ENCODE results near the gene EPO. TPM values are rescaled to one million over a fixed set of nuclear protein-coding genes. Genes with fewer than 3 reads are reported as not detected.
"Not testable (repeated sequence)": the region's sequence is repeated elsewhere in the genome, so short reads cannot be mapped to it uniquely, and the experiment has no call there.

EPO gene
- total RNA-seq, 1 donor from 2014 or later: not detected

- no peak for DNase-seq (ENCODE audit: extremely low read depth, low read depth, low spot score)
These were observed 11.8 kb downstream of the EPO start for GRCh38 chr7:100731937-100732636.

DNA sequence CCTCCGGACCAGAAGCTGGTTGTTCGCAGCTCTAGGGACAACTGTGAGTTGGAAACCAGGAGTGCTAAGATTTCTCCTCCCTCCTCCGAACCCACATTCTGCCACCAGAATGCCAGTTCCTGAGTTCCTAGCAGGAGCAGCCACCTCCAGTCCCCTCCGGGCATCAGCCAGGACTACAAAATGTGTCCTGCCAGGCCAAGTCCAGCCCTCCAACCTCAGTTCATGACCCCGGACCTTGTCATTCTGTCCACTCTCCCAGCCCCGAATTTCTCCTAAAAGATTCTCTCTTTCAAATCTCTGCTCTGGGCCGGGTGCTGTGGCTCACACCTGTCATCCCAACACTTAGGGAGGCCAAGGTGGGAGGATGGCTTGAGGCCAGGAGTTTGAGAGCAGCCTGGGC is 15.5 kb downstream of the EPO start:
- no peak for DNase-seq (ENCODE audit: extremely low read depth, low read depth, low spot score)

DNA sequence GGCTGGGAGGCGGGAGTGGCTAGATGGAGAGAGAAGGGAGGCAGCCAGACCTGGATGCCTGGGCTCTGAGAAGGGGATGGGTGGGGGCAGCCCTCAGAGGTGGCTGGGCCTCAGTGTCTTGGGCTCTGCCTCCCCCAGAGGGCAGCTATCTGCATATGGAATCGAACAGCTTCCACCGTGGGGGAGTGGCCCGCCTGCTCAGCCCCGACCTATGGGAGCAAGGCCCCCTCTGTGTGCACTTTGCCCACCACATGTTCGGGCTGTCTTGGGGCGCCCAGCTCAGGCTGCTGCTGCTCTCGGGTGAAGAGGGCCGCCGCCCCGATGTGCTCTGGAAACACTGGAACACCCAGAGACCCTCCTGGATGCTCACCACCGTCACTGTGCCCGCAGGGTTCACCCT is 16.4 kb downstream of the EPO start:
- DNase-seq (ENCODE audit: extremely low read depth, low read depth, low spot score): no peak

DNA sequence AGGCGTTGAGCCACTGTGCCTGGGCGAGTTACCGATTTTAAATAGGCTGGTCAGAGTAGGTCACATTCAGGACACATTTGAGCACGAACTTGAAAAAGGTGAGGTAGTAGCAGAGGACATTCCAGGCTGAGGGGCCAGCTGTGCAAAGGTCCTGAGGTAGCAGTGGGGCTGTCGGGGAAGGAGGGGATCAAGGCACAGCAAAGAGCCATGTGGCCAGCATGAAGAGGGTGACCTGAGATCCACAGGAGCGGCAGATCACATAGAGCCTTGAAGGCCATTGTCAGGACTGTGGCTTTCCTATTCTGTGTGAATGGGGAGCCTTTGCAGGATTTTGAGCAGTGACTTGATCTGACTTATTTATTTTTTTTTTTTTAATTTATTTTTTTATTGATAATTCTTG is 19.7 kb downstream of the EPO start:
- DNase-seq (ENCODE audit: extremely low read depth, low read depth, low spot score): no peak

DNA sequence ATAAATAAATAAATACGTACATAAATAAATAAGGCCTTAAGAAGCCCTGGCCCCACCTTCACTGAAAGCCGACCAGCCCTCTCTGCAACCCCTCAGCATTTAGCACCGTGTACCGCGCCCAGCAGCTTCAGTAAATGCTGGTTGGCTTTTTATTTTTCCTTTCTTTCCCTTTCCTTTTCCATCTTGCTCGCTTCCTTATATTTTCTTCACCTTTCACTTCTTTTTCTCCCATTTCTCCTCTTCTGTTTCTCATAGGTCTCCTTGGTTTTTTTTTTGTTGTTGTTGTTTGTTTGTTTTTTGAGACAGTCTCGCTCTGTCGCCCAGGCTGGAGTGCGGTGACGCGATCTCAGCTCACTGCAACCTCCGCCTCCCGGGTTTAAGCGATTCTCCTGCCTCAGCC is 24.3 kb downstream of the EPO start:
- DNase-seq (ENCODE audit: extremely low read depth, low read depth, low spot score): no peak

DNA sequence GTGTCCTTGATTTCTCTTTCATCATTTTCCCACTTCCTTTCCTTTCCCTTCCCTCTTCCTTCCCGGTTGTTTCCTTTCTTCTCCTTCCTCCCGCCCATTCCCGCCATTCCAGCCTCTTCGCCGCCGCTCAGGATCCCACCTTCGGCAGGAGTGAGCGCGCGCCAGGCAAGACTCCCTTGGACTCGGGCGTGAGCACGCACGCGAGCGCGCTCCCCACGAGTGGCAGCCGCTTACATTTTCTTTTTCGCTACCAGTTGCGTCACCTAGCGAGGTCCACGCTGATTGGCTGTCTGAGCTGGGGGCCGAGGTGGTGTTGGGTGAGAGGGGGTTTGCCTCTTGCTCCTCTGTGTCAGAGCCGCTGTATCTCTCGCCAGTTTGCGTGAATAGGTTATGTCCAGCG is 24.9 kb downstream of the EPO start:
- DNase-seq (ENCODE audit: extremely low read depth, low read depth, low spot score): no peak

GRCh38 chr7:100752994-100753393 is 32.7 kb downstream of the EPO start:
- no peak for DNase-seq (ENCODE audit: extremely low read depth, low read depth, low spot score)

GRCh38 chr7:100753750-100754149 is 33.5 kb downstream of the EPO start:
- DNase-seq (ENCODE audit: extremely low read depth, low read depth, low spot score): no peak

GRCh38 chr7:100759357-100760171 is 39.3 kb downstream of the EPO start:
- no peak for DNase-seq (ENCODE audit: extremely low read depth, low read depth, low spot score)

DNA sequence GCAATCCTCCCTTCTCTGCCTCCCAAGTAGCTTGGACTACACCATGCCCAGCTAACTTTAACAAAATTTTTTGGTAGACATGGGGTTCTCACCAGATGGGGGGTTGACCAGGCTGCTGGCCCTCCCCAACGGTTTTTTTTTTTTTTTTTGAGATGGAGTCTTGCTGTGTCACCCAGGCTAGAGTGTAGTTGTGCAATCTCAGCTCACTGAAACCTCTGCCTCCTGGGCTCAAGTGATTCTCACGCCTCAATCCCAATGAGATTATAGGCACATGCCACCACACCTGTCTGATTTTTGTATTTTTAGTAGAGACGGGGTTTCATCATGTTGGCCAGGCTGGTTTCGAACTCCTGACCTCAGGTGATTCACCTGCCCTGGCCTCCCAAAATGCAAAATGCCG is 42.6 kb downstream of the EPO start:
- DNase-seq (ENCODE audit: extremely low read depth, low read depth, low spot score): not testable (repeated sequence)

DNA sequence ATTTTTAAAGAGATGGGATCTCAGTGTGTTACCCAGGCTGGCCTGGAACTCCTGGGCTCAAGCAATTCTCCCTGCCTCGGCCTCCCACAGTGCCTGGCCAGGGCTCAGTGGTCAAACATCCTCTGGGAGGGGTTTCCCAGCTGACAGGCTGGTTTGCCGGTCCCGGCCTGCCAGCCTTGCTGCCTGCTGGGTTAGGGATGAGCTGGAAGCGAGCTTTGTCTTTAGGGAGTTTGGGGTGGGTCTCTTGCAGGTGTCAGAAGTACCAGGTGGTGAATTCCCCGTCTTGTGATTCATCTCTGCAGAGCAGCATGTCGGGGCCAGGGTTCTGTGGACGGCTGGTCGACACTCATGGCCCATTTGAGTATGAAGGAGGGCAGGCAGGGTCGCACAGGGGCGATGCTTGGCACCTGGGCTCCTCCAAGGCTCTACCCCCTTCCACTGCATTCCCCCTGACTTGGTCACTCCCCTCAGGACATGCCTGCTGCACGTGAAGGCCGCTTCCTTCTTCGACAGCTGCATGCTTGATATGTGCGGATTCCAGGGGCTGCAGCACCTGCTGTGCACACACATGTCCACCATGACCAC is 43.4 kb downstream of the EPO start:
- no peak for DNase-seq (ENCODE audit: extremely low read depth, low read depth, low spot score)

- no peak for DNase-seq (ENCODE audit: extremely low read depth, low read depth, low spot score)
These were observed 44.6 kb downstream of the EPO start for GRCh38 chr7:100764841-100765240.

GRCh38 chr7:100765250-100765649 is 45.0 kb downstream of the EPO start:
- DNase-seq (ENCODE audit: extremely low read depth, low read depth, low spot score): no peak

DNA sequence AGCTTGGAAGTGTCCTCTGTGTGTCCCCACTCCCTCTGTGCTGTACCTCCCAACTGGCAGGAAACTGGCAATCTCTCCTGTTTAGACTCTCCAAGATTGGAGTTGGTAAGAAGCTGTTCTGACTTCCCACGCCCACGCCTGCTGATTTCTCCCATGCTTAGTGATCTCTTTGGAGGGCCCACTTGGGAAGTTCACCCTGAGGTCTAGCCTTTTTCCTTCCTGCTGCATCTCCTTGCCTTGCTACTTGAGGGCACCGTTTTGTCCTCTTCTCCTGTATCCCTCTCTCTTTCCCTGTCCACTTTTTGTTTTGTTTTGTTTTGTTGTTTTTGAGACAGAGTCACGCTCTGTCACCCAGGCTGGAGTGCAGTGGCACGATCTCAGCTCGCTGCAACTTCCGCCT is 48.5 kb downstream of the EPO start:
- DNase-seq (ENCODE audit: extremely low read depth, low read depth, low spot score): no peak

Other genes with a start within 250 kb of the EPO start
- gene TSC22D4, start 241.3 kb upstream of the EPO start, total RNA-seq: 66.1 and 75.2 TPM in 2 replicates
- 2.5 and 3.6 TPM in 2 replicates for gene NYAP1, start 236.5 kb upstream of the EPO start, total RNA-seq
- 29.2 and 37.3 TPM in 2 replicates for gene AGFG2, start 181.3 kb upstream of the EPO start, total RNA-seq
- 0.29 and 1.8 TPM in 2 replicates for gene SAP25, start 146.6 kb upstream of the EPO start, total RNA-seq
- gene LRCH4, start 134.3 kb upstream of the EPO start, total RNA-seq: 42.4 and 93.0 TPM in 2 replicates
- gene FBXO24, start 134.1 kb upstream of the EPO start, total RNA-seq: not detected in 2 replicates
- gene PCOLCE, start 118.1 kb upstream of the EPO start, total RNA-seq: 2.9 and 5.7 TPM in 2 replicates
- gene MOSPD3, start 107.9 kb upstream of the EPO start, total RNA-seq: 21.2 and 28.9 TPM in 2 replicates
- gene TFR2, start 78.9 kb upstream of the EPO start, total RNA-seq: 0.29 TPM in 1 of 2 replicates, not detected in the other
- gene ACTL6B, start 64.0 kb upstream of the EPO start, total RNA-seq: not detected in 2 replicates
- gene GNB2, start 46.7 kb upstream of the EPO start, total RNA-seq: 315 and 318 TPM in 2 replicates
- 14.4 and 25.7 TPM in 2 replicates for gene GIGYF1, start 26.2 kb upstream of the EPO start, total RNA-seq
- 27.8 and 37.2 TPM in 2 replicates for gene POP7, start 14.3 kb upstream of the EPO start, total RNA-seq
- gene ZAN, start 13.1 kb downstream of the EPO start, total RNA-seq: not detected in 2 replicates
- 157 and 191 TPM in 2 replicates for gene EPHB4, start 107.1 kb downstream of the EPO start, total RNA-seq
- 30.2 and 31.9 TPM in 2 replicates for gene SLC12A9, start 132.2 kb downstream of the EPO start, total RNA-seq
- 73.7 and 99.9 TPM in 2 replicates for gene TRIP6, start 146.9 kb downstream of the EPO start, total RNA-seq
- 71.4 and 79.4 TPM in 2 replicates for gene SRRT, start 154.6 kb downstream of the EPO start, total RNA-seq
- gene UFSP1, start 169.2 kb downstream of the EPO start, total RNA-seq: 0.34 and 1.6 TPM in 2 replicates
- gene ACHE, start 175.4 kb downstream of the EPO start, total RNA-seq: 0.97 and 2.0 TPM in 2 replicates
- gene MUC3A, start 229.1 kb downstream of the EPO start, total RNA-seq: not detected in 2 replicates
- gene MUC12, start 249.1 kb downstream of the EPO start, total RNA-seq: not detected in 2 replicates